Gastrocnemius medialis (tissue), 4 donors: ENCODE results near the gene PALLD. TPM values are rescaled to one million over a fixed set of nuclear protein-coding genes. Genes with fewer than 3 reads are reported as not detected.

ENCODE experiments used
- ATAC-seq, 2 donors: fragments of 150-250 bp; one replicate each; pipeline ENCODE4 v1.9.1; 2016
- DNase-seq, 2 donors: peaks; one replicate each; pipeline ENCODE4 v3.0.0-alpha.2; 2019
- H3K27ac ChIP-seq, 4 donors: fragments of 200-600 bp; sonication (generic); 1 replicate in 1 of 4; 2 replicates in 3 of 4; pipeline ENCODE4 v1.5.1; 2016 to 2018; ENCODE audit warnings: mild to moderate bottlenecking in 2 of 4, moderate library complexity in 1 of 4
- H3K27me3 ChIP-seq, 3 donors: fragments of 200-600 bp; sonication (generic) in 2 of 3; 1 replicate in 1 of 3; 2 replicates in 2 of 3; pipeline versions ENCODE4 v1.5.1 to v1.6.0; 2016 to 2019; ENCODE audit warnings: mild to moderate bottlenecking in 1 of 3, moderate library complexity in 1 of 3
- H3K36me3 ChIP-seq, 2 donors: fragments of 200-600 bp; sonication (generic) in 1 of 2; one replicate each; pipeline ENCODE4 v1.5.1; 2017 to 2018
- H3K4me1 ChIP-seq, 2 donors: fragments of 200-600 bp; sonication (generic) in 1 of 2; one replicate each; pipeline ENCODE4 v1.5.1; 2016 to 2017; ENCODE audit warnings: mild to moderate bottlenecking in 2 of 2
- H3K4me3 ChIP-seq, 4 donors: fragments of 200-600 bp; sonication (generic) in 3 of 4; 1 replicate in 1 of 4; 2 replicates in 3 of 4; pipeline ENCODE4 v1.5.1; 2016 to 2019; ENCODE audit warnings: mild to moderate bottlenecking in 2 of 4
- H3K9me3 ChIP-seq, 3 donors: fragments of 200-600 bp; sonication (generic) in 2 of 3; 1 replicate in 1 of 3; 2 replicates in 2 of 3; pipeline ENCODE4 v1.5.1; 2016 to 2019
- POLR2A ChIP-seq, 2 donors: fragments of 450-650 bp; IDR thresholded peaks; one replicate each; pipeline ENCODE4 v1.6.1; 2017; ENCODE audit warnings: antibody characterized with exemption in 2 of 2, mild to moderate bottlenecking in 2 of 2, moderate library complexity in 2 of 2
- in situ Hi-C, 4 donors: fragments of 200-750 bp; cut with MboI; loops; one replicate each; pipeline versions ENCODE4 v1.15.0 to v1.8.0; 2017; ENCODE audit warnings: low sequenced_read_pairs in 4 of 4
- intact Hi-C: fragments of 100-400 bp; cut with DNase I; formaldehyde crosslinking; loops from one replicate; pipeline ENCODE4 v1.15.1; 2023; ENCODE audit warnings: low total_unique reads
- total RNA-seq, 4 donors: library from RNA; depleted of rRNA; stranded (reverse); fragments of >200 nt; gene quantifications; one replicate each; pipeline versions ENCODE4 v1.1.0 to v1.2.3, GENCODE V29; 2016
- TF ChIP-seq, protein P1 (sequence below), 5 experiments: fragments of 450-650 bp in 3 of 5; fragments of 200-600 bp in 2 of 5; sonication (generic) in 2 of 5; IDR thresholded peaks in 4 of 5; conservative IDR thresholded peaks in 1 of 5; 1 replicate in 4 of 5; 2 replicates in 1 of 5; pipeline ENCODE4 v1.5.1; 2016 to 2019; ENCODE audit warnings: antibody characterized with exemption in 5 of 5, mild to moderate bottlenecking in 3 of 5, moderate library complexity in 3 of 5

The PALLD gene
- total RNA-seq, 4 donors from 2014 or later = 165 to 439 (median 319) TPM

DNA sequence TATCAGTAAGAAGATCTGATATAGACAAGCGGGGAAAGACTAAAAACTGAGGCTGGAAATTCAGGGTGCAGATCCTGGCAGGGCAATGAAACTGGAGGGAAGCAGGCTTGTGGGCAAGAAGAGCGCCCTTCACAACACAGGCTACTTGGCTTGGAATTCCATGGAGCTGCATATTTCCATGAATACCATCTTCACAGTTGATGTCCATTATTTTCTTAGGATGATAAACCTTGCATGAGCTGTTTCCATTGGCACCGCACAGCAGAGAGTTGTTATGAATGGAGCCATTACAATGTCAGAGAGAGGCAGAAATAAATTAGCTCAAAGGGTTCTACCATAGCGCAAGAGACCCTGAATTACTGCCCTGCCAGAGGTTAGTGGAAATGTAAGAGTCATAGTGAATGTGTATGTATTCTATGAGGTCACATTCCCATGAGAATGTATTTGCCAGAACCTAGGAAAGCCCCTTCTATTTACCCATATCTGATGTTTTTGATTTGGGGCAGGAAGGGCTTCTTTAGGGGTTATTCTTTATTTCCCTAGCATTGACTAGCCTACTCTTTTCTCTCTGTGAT, 215.6 kb downstream of the PALLD start:
- Histone ChIP-seq H3K27me3 (no peaks in the 10 kb centered on the region), H3K4me3 (no peak overlapping the region), H3K9me3 (no peaks in the 10 kb centered on the region), H3K36me3 (no peaks in the 10 kb centered on the region), H3K27ac (peak overlapping the region; percentile 47 to 75 (median 70)), H3K4me1 (peaks cover 37 to 39% of the 10 kb centered on the region in 2 donors)
- ATAC-seq (no peak), DNase-seq (no peak)
- in situ Hi-C loops (loop anchor here (5.0 to 25.0 kb wide), 5 partner anchors 122 to 775 kb away; partner anchors contain the start of gene CBR4 (in 1 of the 4)), intact Hi-C loops (loop anchor here (5.0 to 10.0 kb wide), 3 partner anchors 120 to 772 kb away; no protein-coding TSS in a partner anchor)
- TF ChIP-seq POLR2A (IDR thresholded peaks at IDR 0.05) = no peak

- H3K27me3 ChIP-seq = no peaks in the 10 kb centered on the region
- in situ Hi-C loops = loop anchor here (5.0 to 25.0 kb wide), 5 partner anchors 122 to 774 kb away; partner anchors contain the start of gene CBR4 (in 1 of the 4)
- intact Hi-C loops = loop anchor here (5.0 to 10.0 kb wide), 3 partner anchors 119 to 772 kb away; no protein-coding TSS in a partner anchor
- DNase-seq (no peak), ATAC-seq (no peak)
- TF ChIP-seq POLR2A (IDR thresholded peaks at IDR 0.05) = no peak
- TF ChIP-seq, protein P1, sequence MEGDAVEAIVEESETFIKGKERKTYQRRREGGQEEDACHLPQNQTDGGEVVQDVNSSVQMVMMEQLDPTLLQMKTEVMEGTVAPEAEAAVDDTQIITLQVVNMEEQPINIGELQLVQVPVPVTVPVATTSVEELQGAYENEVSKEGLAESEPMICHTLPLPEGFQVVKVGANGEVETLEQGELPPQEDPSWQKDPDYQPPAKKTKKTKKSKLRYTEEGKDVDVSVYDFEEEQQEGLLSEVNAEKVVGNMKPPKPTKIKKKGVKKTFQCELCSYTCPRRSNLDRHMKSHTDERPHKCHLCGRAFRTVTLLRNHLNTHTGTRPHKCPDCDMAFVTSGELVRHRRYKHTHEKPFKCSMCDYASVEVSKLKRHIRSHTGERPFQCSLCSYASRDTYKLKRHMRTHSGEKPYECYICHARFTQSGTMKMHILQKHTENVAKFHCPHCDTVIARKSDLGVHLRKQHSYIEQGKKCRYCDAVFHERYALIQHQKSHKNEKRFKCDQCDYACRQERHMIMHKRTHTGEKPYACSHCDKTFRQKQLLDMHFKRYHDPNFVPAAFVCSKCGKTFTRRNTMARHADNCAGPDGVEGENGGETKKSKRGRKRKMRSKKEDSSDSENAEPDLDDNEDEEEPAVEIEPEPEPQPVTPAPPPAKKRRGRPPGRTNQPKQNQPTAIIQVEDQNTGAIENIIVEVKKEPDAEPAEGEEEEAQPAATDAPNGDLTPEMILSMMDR (IDR thresholded peaks at IDR 0.05 in 4 of 5, conservative IDR thresholded peaks at IDR 0.05 in 1 of 5) = no peak
- H3K36me3 ChIP-seq = no peaks in the 10 kb centered on the region
- no peaks in the 10 kb centered on the region for H3K9me3 ChIP-seq
- H3K27ac ChIP-seq = peak overlapping the region in 1 of 4 donors; percentile 26
- H3K4me1 ChIP-seq = peaks cover 45 to 48% of the 10 kb centered on the region in 2 donors
- H3K4me3 ChIP-seq = no peak overlapping the region
These were observed 216.4 kb downstream of the PALLD start for GRCh38 chr4:168713253-168713652.

- intact Hi-C loops (loop anchor here (10.0 kb wide), 2 partner anchors 289 to 769 kb away; no protein-coding TSS in a partner anchor), in situ Hi-C loops (loop anchor here in 3 of 4 donors (10.0 to 25.0 kb wide), 4 partner anchors 119 to 771 kb away; partner anchors contain the start of gene CBR4 (in 1 of the 3))
- Histone ChIP-seq H3K27me3 (no peaks in the 10 kb centered on the region), H3K36me3 (no peaks in the 10 kb centered on the region), H3K4me3 (no peak overlapping the region), H3K27ac (peak overlapping the region; percentile 48 to 73 (median 58)), H3K4me1 (peaks cover 33 to 39% of the 10 kb centered on the region in 2 donors), H3K9me3 (no peaks in the 10 kb centered on the region)
- TF ChIP-seq, protein P1 (IDR thresholded peaks at IDR 0.05 in 4 of 5, conservative IDR thresholded peaks at IDR 0.05 in 1 of 5) = no peak
- ATAC-seq = no peak
- DNase-seq = no peak
These were observed 219.0 kb downstream of the PALLD start for GRCh38 chr4:168715896-168716295.

DNA sequence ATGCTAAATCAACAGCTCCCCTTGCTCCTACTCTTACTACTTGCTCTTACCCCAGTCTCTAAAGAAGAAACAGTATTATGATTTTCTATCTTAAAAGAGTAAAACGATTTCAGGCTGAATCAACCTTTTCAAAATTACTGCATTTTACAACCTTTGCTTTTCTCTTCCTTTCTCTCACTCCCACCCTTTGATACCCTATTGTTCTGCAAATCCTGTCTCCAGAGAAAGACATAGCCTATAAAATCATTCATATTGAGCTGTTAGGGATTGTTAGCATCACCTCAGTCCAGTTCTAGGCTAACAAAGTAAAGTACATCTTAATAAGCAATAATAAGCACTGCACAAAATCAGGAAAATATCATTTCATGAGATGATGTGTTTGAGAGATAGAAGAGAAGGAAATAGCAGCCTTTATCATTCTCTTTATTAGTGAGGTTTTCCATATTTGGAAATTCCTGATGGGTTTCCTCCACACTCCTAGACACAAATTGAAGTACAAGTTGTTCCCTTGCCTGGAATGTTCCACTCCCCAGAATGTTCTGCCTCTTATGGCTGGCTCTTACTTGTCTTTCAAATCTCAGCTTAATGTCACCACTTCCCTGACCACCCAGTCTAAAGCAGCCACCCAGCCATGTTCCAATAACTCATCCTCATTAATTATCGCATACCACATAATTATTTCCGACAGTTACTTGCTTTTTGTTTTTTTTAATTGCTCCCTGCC, 219.7 kb downstream of the PALLD start:
- TF ChIP-seq, protein P1 (IDR thresholded peaks at IDR 0.05 in 4 of 5, conservative IDR thresholded peaks at IDR 0.05 in 1 of 5) = no peak
- TF ChIP-seq POLR2A (IDR thresholded peaks at IDR 0.05) = no peak
- in situ Hi-C loops = loop anchor here in 3 of 4 donors (10.0 to 25.0 kb wide), 4 partner anchors 118 to 771 kb away; partner anchors contain the start of gene CBR4 (in 1 of the 3)
- Histone ChIP-seq H3K27me3 (no peaks in the 10 kb centered on the region), H3K4me1 (peaks cover 26 to 32% of the 10 kb centered on the region in 2 donors), H3K9me3 (no peaks in the 10 kb centered on the region), H3K36me3 (no peaks in the 10 kb centered on the region), H3K4me3 (no peak overlapping the region), H3K27ac (peak overlapping the region; percentile 48 to 73 (median 58))
- ATAC-seq = peak; percentile 85 to 92
- intact Hi-C loops = loop anchor here (10.0 kb wide), 2 partner anchors 288 to 768 kb away; no protein-coding TSS in a partner anchor
- peak; percentile 30 to 39 for DNase-seq
